T47D (cell line): ENCODE data around the gene KNG1.
"Not testable (repeated sequence)": the region's sequence is repeated elsewhere in the genome, so short reads cannot be mapped to it uniquely, and the experiment has no call there.

Source experiments
- DNase-seq, 2 experiments: peaks; one replicate each; pipeline versions ENCODE4 v3.0.0 to v3.0.0-alpha.2; 2011 to 2012; ENCODE audit warnings: low read depth in 1 of 2, low spot score in 1 of 2
- JUND ChIP-seq: IDR thresholded peaks from 2 replicates; pipeline ENCODE4 v1.6.1; 2012; ENCODE audit warnings: low read depth
- in situ Hi-C: cut with HindIII; loops from 2 replicates; pipeline ENCODE4 v1.10.0; 2016; ENCODE audit warnings: low sequenced_read_pairs, low pct_unique_long_range_greater_than_20kb

The KNG1 gene

DNA sequence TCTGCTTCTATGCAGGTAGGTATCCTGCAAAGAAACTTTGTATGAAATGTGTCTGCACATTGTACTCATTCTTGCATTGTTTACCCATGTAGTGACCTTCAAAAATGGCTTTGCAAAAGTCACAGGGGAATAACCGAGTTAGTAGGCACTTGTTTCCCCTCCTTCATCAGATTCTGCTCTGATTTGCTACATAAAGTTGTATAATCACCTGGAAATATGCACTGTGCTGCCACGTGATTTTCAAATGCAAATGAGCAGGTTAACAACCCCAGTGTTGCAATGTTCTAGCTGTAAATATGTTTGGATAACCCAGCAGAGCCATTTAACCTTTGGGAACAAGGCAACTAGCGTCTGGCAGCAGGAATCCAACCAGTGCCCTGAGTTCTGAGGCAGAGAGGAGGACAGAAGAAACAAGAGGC is at the start of gene KNG1:
Gene KNG1, plus strand, starts transcription at position 321 of the 419 bp plus-strand sequence. CDS start 184 bp downstream, outside the sequence.
- no peak for TF ChIP-seq JUND
- in situ Hi-C loops, result no loop called here
- DNase-seq, result peak in 1 of 2 experiments; percentile 36

DNA sequence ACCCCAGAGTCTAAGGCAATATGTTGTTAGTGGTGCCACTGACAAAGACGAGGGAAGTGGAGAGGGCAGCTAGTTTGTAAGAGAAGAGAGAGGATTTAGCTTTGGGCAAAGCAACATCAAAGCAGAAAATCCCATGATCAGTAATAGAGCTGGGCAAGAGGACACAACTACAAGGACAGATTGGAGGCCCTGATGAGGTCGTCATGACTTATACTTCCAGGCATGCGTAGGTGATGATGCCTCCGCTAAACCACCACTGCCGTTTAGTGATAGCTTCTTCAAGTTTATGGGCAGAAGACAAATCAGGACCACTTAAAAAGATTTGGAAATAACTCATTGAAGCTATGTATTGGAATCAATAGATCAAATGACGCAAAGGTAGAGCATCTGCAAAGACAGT is 48.7 kb upstream of the KNG1 start:
- no peak for DNase-seq
- in situ Hi-C loops, result no loop called here
- no peak for TF ChIP-seq JUND

DNA sequence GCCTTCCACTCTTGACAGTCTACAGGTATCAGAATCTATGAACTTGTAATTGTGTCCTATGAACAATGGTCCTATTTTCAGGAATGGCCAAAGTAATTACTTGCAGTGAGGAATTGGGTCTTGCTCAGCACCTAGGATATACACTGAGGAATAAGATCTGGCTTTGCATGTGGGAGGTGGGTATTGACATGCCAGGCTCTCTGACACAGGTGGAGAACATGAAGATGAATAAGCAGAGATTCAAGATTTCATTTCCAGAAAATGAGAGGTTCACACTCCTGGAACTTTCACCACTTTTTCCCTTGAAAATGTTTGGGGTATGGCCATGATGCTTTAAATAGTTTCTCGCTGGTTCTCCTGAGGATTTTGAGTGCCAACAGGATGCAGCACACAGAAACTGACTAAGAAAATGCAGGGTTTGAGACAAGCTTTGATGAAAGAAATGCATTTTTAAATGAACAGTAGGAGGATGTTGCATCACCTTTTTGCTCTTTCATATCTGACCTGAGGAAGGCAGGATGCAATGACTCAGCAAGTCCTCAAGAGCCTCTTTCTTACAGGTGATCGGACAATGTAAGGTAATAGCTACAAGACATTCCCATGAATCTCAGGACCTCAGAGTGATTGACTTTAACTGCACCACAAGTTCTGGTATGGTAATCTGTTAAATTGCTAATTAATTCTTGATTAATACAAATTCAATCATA is 47.6 kb upstream of the KNG1 start:
- in situ Hi-C loops, result no loop called here
- TF ChIP-seq JUND, result no peak
- no peak for DNase-seq

DNA sequence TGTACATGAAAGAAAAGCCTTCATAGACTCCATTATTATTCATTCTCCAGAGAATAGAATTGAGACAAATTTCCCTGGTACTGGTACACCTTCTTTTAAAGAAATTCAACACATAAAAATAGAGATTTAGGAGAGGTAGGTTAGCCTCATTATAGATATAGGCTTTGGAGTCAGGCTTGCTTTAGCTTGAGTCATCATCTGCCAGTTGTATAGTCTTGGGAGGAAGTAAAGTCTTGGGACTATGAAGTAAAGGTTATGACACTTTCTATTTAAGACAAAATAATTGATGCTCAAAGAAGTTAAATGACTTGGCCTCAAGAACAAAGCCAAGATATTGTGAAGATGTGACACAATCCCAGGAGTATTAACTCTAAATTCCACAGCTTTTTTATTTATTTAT is 47.0 kb upstream of the KNG1 start:
- in situ Hi-C loops, result no loop called here
- no peak for DNase-seq
- TF ChIP-seq JUND, result no peak

DNA sequence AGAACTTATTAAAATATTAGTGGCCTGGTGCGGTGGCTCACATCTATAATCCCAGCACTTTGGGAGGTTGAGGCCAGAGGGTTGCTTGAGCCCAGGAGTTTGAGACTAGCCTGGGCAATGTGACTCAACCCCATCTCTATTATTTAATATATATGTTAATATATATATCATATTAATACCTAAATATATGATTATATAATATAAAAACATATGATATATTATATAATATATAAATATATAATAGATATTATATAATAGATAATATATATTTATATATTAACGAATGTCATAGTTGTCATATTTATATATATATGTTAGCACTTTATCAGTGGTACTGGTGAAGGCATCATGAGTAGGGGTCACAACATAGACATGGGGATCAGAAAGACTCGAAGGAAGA is 46.1 kb upstream of the KNG1 start:
- in situ Hi-C loops, result no loop called here
- no peak for TF ChIP-seq JUND
- DNase-seq, result no peak

DNA sequence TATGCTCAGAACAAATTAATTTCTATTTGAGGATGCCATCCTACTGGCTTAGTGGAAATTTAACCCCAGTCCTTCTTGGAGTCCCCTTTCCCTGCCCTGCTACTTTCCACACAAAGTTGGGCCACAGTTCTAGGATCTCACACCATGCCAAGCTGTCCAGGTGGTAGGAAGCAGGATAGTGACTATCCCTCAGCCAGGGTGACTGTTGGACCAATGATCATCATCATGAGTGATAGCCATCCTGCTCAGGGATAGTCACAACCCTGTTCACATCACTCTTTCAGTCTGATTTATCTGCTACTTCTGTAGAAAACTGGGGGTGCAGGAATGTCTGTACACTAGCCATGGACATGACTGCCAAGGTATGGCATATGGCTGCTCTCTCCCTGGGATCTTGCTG is 38.6 kb upstream of the KNG1 start:
- TF ChIP-seq JUND, result no peak
- in situ Hi-C loops, result no loop called here
- DNase-seq, result no peak

DNA sequence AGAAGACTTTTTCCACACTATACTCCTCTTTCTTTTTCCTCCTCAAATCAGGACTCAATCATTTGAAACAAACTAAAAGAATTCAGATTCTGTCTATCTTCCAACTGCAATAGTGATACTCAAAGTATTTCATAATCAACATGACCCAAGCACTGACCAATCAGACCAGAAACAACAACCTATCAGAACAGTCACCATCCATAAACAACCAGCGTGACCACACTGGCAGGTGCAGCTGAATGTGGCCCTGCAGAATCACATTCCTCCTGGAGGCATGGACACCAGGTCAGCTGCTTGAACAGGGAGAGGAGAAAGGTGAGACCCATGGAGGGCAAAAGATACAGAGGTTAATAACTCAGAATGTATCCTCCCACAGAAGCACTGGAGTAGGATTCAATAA is 38.0 kb upstream of the KNG1 start:
- TF ChIP-seq JUND, result no peak
- in situ Hi-C loops, result no loop called here
- no peak for DNase-seq

DNA sequence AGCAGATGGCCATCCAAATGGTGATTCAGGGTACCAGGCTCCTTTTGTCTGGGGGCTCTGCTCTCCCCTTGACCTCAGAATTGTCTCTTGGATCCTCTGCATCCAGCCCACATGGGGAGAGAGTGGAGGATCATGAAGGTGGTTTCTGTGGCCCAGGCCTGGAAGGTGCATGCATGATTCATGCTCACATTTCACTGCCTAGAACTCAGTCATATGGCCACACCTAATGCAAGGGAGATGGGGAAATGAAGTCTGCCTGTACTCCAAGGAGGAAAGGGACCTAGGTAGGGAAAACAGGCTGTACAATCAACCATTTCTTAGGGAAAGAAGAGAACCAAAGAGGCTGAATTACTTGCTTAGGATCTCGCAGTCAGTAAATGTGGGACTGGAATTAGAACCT is 36.3 kb upstream of the KNG1 start:
- DNase-seq, result no peak
- TF ChIP-seq JUND, result no peak
- in situ Hi-C loops, result no loop called here

DNA sequence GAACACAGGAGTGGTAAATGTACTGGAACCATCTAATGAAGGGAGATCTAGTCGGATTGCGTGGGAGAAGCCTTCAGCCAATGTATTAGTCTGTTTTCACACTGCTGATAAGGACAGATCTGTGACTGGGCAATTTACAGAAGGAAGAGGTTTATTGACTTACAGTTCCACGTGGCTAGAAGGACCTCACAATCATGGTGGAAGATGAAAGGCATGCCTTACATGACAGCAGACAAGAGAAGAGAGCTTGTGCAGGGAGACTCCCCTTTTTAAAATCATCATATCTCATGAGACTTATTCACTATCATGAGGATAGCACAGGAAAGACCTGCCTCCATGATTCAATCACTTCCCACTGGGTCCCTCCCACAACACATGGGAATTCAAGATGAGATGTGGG is 34.3 kb upstream of the KNG1 start:
- no peak for TF ChIP-seq JUND
- in situ Hi-C loops, result no loop called here

DNA sequence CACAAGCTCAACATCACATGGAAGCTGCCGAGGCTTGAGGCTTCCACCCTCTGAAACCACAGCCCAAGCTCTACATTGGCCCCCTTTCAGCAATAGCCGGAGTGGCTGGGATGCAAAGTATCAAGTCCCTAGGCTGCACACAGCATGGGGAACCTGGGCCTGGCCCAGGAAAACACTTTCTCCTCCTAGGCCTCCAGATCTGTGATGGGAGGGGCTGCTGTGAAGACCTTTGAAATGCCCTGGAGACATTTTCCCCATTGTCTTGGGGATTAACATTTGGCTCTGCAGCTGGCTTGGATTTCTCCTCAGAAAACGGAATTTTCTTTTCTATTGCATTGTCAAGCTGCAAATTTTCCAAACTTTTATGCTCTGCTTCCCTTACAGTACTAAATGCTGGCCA is 33.2 kb upstream of the KNG1 start:
- no peak for DNase-seq
- in situ Hi-C loops, result no loop called here

More for the DNA sequence above, 34.3 kb upstream of the KNG1 start:
- no peak for DNase-seq

DNA sequence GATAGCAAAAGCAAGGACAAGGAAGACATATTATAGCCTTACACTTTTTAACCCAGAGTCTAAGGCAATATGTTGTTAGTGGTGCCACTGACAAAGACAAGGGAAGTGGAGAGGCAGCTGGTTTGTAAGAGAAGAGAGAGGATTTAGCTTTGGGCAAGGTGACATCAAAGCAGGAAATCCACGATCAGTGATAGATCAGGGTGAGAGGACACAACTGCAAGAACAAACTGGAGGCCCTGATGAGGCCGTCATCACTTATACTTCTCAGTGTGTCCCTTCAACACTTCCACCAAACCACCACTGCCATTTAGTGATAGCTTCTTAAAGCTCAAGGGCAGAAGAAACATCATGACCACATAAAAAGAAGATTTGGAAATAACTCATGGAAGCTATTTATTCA is 30.7 kb upstream of the KNG1 start:
- DNase-seq, in situ Hi-C loops: not testable (repeated sequence)

More for the DNA sequence above, 33.2 kb upstream of the KNG1 start:
- TF ChIP-seq JUND, result no peak

DNA sequence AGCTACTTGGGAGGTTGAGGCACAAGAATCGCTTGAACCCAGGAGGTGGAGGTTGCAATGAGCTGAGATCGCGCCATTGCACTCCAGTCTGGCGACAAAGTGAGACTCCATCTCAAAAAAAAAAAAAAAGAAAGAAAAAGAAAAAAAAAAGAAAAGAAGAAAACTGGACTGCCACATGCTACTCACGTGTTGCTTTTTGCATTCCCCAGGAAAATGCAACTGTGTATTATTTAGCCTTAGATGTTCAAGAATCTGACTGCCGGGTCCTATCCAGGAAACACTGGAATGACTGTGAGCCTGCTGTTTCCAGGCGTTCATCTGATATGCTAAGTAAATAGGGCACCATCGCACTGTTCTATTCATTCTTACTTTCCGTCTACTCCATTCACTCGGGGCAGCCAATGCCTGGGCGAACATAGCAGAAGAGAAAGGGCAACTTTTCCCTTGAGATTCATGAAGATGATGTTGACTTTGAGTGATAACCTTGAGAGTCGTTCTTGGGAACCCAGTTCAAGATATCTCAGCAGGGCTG is 30.0 kb upstream of the KNG1 start:
- TF ChIP-seq JUND, result no peak
- in situ Hi-C loops, result no loop called here
- DNase-seq, result no peak

DNA sequence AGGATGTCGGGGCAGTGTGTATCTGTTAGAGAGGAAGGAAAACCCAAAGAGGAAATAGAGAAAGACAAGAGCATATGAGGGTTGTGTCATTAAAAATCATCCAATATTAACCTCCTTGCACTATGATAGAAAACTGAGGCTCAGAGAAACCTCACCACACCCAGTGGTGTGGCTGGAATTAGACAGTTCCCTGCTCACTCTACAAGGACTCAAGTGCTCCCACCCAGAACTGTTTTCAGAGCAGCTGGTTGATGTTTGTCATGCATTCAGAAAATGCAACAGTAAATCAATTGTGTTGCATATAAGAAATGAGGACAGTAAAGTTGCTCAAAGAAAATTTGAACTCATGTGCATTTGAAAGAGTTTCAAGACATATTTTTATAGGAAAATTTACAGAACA is 26.9 kb upstream of the KNG1 start:
- in situ Hi-C loops, DNase-seq: not testable (repeated sequence)

DNA sequence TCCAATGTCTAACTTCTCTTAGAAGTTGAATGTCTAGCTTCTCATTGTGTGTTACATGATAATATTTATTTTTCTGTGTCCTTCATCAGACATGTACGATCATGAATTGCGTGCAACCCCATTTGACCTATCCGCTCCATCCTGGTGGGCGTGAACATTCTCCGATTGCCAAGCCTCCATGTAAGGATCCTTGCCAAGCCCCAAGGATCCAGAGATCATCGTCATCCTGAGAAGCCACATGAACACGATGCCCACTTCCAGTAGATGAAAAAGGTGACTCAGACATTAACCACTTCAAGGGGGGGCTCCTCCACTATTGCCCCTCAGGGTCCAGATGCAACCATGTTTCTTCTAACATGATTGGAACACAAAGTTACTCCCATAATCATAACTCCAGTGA is 25.5 kb upstream of the KNG1 start:
- in situ Hi-C loops, result no loop called here
- DNase-seq, result no peak
- no peak for TF ChIP-seq JUND
